Breast epithelium (tissue), 4 donors: ENCODE measurements around the gene USP2. TPM values are rescaled to one million over a fixed set of nuclear protein-coding genes. Genes with fewer than 3 reads are reported as not detected.

ENCODE experiments used
- DNase-seq, 2 donors: peaks; one replicate each; pipeline ENCODE4 v3.0.0-alpha.2; 2019; ENCODE audit warnings: low spot score in 2 of 2
- H3K27ac ChIP-seq, 2 donors: fragments of 200-600 bp; sonication (generic) in 1 of 2; one replicate each; pipeline ENCODE4 v1.5.1; 2016 to 2019; ENCODE audit warnings: mild to moderate bottlenecking in 1 of 2
- H3K27me3 ChIP-seq, 2 donors: fragments of 200-600 bp; sonication (generic) in 1 of 2; one replicate each; pipeline versions ENCODE4 v1.5.1 to v1.6.0; 2017 to 2019; ENCODE audit warnings: control low read depth in 1 of 2, mild to moderate bottlenecking in 1 of 2
- H3K36me3 ChIP-seq: fragments of 200-600 bp; one replicate; pipeline ENCODE4 v1.5.1; 2019
- H3K4me1 ChIP-seq, 2 donors: fragments of 200-600 bp; sonication (generic); one replicate each; pipeline ENCODE4 v1.5.1; 2016 to 2019; ENCODE audit warnings: control low read depth in 1 of 2
- H3K4me3 ChIP-seq, 3 donors: fragments of 200-600 bp; sonication (generic); 1 replicate in 2 of 3; 2 replicates in 1 of 3; pipeline ENCODE4 v1.5.1; 2016 to 2019; ENCODE audit warnings: mild to moderate bottlenecking in 3 of 3, moderate library complexity in 2 of 3
- H3K9me3 ChIP-seq, 2 donors: fragments of 200-600 bp; sonication (generic) in 1 of 2; one replicate each; pipeline ENCODE4 v1.5.1; 2016 to 2019; ENCODE audit warnings: control low read depth in 1 of 2
- CTCF ChIP-seq, 3 donors: fragments of 450-650 bp; IDR thresholded peaks; one replicate each; pipeline ENCODE4 v1.5.1; 2016 to 2017; ENCODE audit warnings: antibody characterized with exemption in 3 of 3, mild to moderate bottlenecking in 3 of 3, moderate library complexity in 3 of 3
- POLR2A ChIP-seq: fragments of 450-650 bp; IDR thresholded peaks from one replicate; pipeline ENCODE4 v1.6.1; 2016; ENCODE audit warnings: antibody characterized with exemption, mild to moderate bottlenecking, moderate library complexity
- POLR2AphosphoS5 ChIP-seq, 3 donors: sonication (generic); formaldehyde crosslinking; IDR thresholded peaks; one replicate each; pipeline ENCODE4 v1.6.1; 2017; ENCODE audit warnings: antibody characterized with exemption in 3 of 3
- intact Hi-C: fragments of 100-400 bp; cut with DNase I; formaldehyde crosslinking; loops from one replicate; pipeline ENCODE4 v1.15.1; 2023; ENCODE audit warnings: low total_unique reads
- total RNA-seq, 3 donors: library from RNA; depleted of rRNA; stranded (reverse); fragments of >200 nt; gene quantifications; one replicate each; pipeline ENCODE4 v1.1.0, GENCODE V29; 2016

The USP2 gene
- total RNA-seq, 3 donors from 2014 or later = 0.48 to 3.8 (median 2.0) TPM

- H3K4me3 ChIP-seq = no peak overlapping the region
- H3K4me1 ChIP-seq = peaks cover 0 to 4% of the 10 kb centered on the region in 2 donors
- no peak for DNase-seq
- H3K27me3 ChIP-seq = no peaks in the 10 kb centered on the region
- intact Hi-C loops = loop anchor here (5.0 kb wide), 1 partner anchor 122 kb away; no protein-coding TSS in a partner anchor
- H3K36me3 ChIP-seq = no peaks in the 10 kb centered on the region
- no peak overlapping the region for H3K27ac ChIP-seq
- TF ChIP-seq POLR2AphosphoS5 (IDR thresholded peaks at IDR 0.05) (no peak), CTCF (IDR thresholded peaks at IDR 0.05) (no peak), POLR2A (no peak)
- no peaks in the 10 kb centered on the region for H3K9me3 ChIP-seq
These were observed 26.2 kb downstream of the USP2 start for GRCh38 chr11:119355091-119355843.

GRCh38 chr11:119352857-119353260 lies 28.6 kb downstream of the USP2 start:
- Histone ChIP-seq H3K4me3 (no peak overlapping the region), H3K27ac (no peak overlapping the region), H3K9me3 (no peaks in the 10 kb centered on the region), H3K36me3 (no peaks in the 10 kb centered on the region), H3K4me1 (peaks cover 0 to 4% of the 10 kb centered on the region in 2 donors), H3K27me3 (no peaks in the 10 kb centered on the region)
- TF ChIP-seq POLR2AphosphoS5 (IDR thresholded peaks at IDR 0.05) (no peak), POLR2A (no peak), CTCF (IDR thresholded peaks at IDR 0.05) (no peak)
- intact Hi-C loops = no loop called here
- no peak for DNase-seq

- Histone ChIP-seq H3K27ac (no peak overlapping the region), H3K9me3 (no peaks in the 10 kb centered on the region), H3K4me1 (peaks cover 0 to 4% of the 10 kb centered on the region in 2 donors), H3K36me3 (no peaks in the 10 kb centered on the region), H3K4me3 (no peak overlapping the region), H3K27me3 (no peaks in the 10 kb centered on the region)
- intact Hi-C loops = no loop called here
- no peak for TF ChIP-seq CTCF (IDR thresholded peaks at IDR 0.05)
- TF ChIP-seq POLR2AphosphoS5 (IDR thresholded peaks at IDR 0.05) = no peak
- no peak for TF ChIP-seq POLR2A
- no peak for DNase-seq
These were observed 30.3 kb downstream of the USP2 start for GRCh38 chr11:119351232-119351631.

- intact Hi-C loops = no loop called here
- TF ChIP-seq POLR2AphosphoS5 (IDR thresholded peaks at IDR 0.05) = no peak
- no peak for TF ChIP-seq CTCF (IDR thresholded peaks at IDR 0.05)
- TF ChIP-seq POLR2A = no peak
- Histone ChIP-seq H3K9me3 (no peaks in the 10 kb centered on the region), H3K36me3 (no peaks in the 10 kb centered on the region), H3K4me1 (peaks cover 0 to 4% of the 10 kb centered on the region in 2 donors), H3K4me3 (no peak overlapping the region), H3K27ac (no peak overlapping the region), H3K27me3 (no peaks in the 10 kb centered on the region)
- DNase-seq = no peak
These were observed 31.2 kb downstream of the USP2 start for GRCh38 chr11:119350302-119350701.

- Histone ChIP-seq H3K27ac (no peak overlapping the region), H3K4me3 (no peak overlapping the region), H3K9me3 (no peaks in the 10 kb centered on the region), H3K27me3 (no peaks in the 10 kb centered on the region), H3K4me1 (peaks cover 0 to 4% of the 10 kb centered on the region in 2 donors), H3K36me3 (no peaks in the 10 kb centered on the region)
- DNase-seq = no peak
- TF ChIP-seq CTCF (IDR thresholded peaks at IDR 0.05) = no peak
- TF ChIP-seq POLR2AphosphoS5 (IDR thresholded peaks at IDR 0.05) = no peak
- TF ChIP-seq POLR2A = no peak
- intact Hi-C loops = no loop called here
These were observed 33.4 kb downstream of the USP2 start for GRCh38 chr11:119347940-119348605.
